Myocyte (in vitro differentiated cells): ENCODE data around the gene NELFA. TPM values are rescaled to one million over a fixed set of nuclear protein-coding genes. Genes with fewer than 3 reads are reported as not detected.

Experiments used
- DNase-seq: peaks from one replicate; pipeline ENCODE4 v3.0.0-alpha.2; 2012; ENCODE audit warnings: low read depth
- total RNA-seq: library from RNA; depleted of rRNA; stranded (reverse); fragments of >200 nt; gene quantifications from 2 replicates; pipeline ENCODE4 v1.2.3, GENCODE V29; 2014

Gene NELFA
- total RNA-seq, 1 donor from 2014 or later, result 20.5 TPM

- peak; percentile 92 for DNase-seq
These were observed 41.1 kb downstream of the NELFA start for GRCh38 chr4:1967512-1968149.

GRCh38 chr4:1964971-1965370 is 43.8 kb downstream of the NELFA start:
- no peak for DNase-seq

- no peak for DNase-seq
These were observed 44.3 kb downstream of the NELFA start for GRCh38 chr4:1964443-1964842.

- no peak for DNase-seq
These were observed 45.8 kb downstream of the NELFA start for GRCh38 chr4:1962980-1963379.

GRCh38 chr4:1961563-1961962 is 47.2 kb downstream of the NELFA start:
- DNase-seq, result peak; percentile 85

- no peak for DNase-seq
These were observed 47.7 kb downstream of the NELFA start for GRCh38 chr4:1961038-1961437.

- DNase-seq, result no peak
These were observed 48.5 kb downstream of the NELFA start for GRCh38 chr4:1960170-1960825.

- no peak for DNase-seq
These were observed 49.7 kb downstream of the NELFA start for GRCh38 chr4:1959104-1959384.

GRCh38 chr4:1958276-1959103 is 50.3 kb downstream of the NELFA start:
- DNase-seq, result no peak

GRCh38 chr4:1956631-1957030 is 52.1 kb downstream of the NELFA start:
- no peak for DNase-seq

GRCh38 chr4:1953335-1953734 is 55.4 kb downstream of the NELFA start:
- no peak for DNase-seq

GRCh38 chr4:1952719-1953118 is 56.1 kb downstream of the NELFA start:
- no peak for DNase-seq

GRCh38 chr4:1952058-1952700 is 56.6 kb downstream of the NELFA start:
- no peak for DNase-seq

- no peak for DNase-seq
These were observed 58.4 kb downstream of the NELFA start for GRCh38 chr4:1950369-1950768.

- no peak for DNase-seq
These were observed 59.8 kb downstream of the NELFA start for GRCh38 chr4:1948892-1949436.

- DNase-seq, result no peak
These were observed 60.5 kb downstream of the NELFA start for GRCh38 chr4:1948232-1948631.

- no peak for DNase-seq
These were observed 62.9 kb downstream of the NELFA start for GRCh38 chr4:1945912-1946311.

GRCh38 chr4:1945124-1945895 is 63.5 kb downstream of the NELFA start:
- no peak for DNase-seq

GRCh38 chr4:1943928-1944327 is 64.8 kb downstream of the NELFA start:
- no peak for DNase-seq

- DNase-seq, result no peak
These were observed 68.2 kb downstream of the NELFA start for GRCh38 chr4:1940566-1940965.
